Measurements from ENCODE around the gene PCBD2.

Gene PCBD2

DNA sequence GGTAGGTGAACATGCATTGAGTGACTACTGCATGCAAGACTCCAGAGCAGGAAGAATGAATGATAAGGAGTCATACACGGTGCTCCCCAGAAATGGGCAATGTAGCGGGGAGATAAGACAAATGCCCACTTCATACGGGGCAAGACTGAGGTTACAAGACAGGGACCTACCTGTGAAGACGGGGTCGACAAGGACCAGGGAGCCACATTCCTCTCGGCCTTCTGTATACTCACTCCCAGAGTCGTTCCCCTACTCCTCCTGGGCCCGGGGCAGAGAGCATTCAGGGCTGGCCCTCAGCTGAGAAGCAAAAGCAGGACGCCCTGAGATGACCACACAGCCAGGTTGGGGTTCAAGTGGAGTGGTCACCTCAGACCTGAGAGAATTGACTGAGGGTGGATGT is 102.4 kb downstream of the PCBD2 start:
- no peak overlapping the region for H3K4me3 ChIP-seq (ENCODE audit: low read depth, low read length)
- TF ChIP-seq, protein P1, sequence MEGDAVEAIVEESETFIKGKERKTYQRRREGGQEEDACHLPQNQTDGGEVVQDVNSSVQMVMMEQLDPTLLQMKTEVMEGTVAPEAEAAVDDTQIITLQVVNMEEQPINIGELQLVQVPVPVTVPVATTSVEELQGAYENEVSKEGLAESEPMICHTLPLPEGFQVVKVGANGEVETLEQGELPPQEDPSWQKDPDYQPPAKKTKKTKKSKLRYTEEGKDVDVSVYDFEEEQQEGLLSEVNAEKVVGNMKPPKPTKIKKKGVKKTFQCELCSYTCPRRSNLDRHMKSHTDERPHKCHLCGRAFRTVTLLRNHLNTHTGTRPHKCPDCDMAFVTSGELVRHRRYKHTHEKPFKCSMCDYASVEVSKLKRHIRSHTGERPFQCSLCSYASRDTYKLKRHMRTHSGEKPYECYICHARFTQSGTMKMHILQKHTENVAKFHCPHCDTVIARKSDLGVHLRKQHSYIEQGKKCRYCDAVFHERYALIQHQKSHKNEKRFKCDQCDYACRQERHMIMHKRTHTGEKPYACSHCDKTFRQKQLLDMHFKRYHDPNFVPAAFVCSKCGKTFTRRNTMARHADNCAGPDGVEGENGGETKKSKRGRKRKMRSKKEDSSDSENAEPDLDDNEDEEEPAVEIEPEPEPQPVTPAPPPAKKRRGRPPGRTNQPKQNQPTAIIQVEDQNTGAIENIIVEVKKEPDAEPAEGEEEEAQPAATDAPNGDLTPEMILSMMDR (IDR thresholded peaks at IDR 0.05; ENCODE audit: low read depth, low read length, missing control alignments) = no peak
- no peak for DNase-seq (ENCODE audit: low read depth)

DNA sequence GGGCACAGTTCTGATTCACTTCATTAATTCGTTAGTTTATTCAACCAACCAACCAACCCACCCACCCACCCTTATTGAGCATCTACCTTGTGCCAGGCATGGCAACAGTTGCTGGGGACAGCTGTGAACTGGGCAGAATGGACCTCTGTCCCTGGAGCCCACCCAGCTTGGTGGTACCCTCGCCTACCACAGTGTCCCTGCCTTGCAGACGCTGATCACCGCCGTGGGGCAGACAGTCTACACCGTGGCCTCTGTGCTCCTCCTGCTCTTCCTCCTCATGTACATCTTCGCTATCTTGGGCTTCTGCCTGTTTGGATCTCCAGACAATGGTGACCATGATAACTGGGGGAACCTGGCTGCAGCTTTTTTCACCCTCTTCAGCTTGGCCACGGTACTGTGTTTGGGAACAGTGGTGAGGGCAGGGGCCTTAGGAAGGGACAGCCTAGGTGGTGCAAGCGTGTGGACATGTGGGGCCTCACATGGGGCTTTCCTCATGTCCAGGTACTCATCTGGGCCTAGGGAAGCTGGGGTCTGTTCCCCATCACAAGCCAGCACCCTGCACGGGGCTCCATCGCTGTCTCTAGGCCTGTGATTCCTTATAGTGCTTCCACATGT is 102.9 kb downstream of the PCBD2 start:
- TF ChIP-seq, protein P1 (IDR thresholded peaks at IDR 0.05; ENCODE audit: low read depth, low read length, missing control alignments) = no peak
- no peak overlapping the region for H3K4me3 ChIP-seq (ENCODE audit: low read depth, low read length)
- DNase-seq (ENCODE audit: low read depth) = no peak

DNA sequence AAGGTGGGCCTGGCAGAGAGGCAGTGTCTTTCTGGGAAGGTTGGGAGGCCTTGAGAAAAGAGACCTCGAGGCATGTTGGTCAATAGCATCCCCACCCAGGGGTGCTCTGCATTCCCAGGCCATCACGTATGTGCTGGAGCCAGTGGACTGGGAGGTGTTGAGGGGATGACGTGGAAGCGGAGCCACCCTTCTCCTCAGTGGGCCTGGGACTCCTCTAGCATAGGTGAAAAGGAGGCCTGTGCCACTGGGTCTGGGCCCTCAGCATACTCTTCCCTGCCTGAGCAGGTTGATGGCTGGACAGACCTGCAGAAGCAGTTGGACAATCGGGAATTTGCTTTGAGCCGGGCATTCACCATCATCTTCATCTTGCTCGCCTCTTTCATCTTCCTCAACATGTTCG is 103.6 kb downstream of the PCBD2 start:
- no peak overlapping the region for H3K4me3 ChIP-seq (ENCODE audit: low read depth, low read length)
- TF ChIP-seq, protein P1 (IDR thresholded peaks at IDR 0.05; ENCODE audit: low read depth, low read length, missing control alignments) = no peak
- no peak for DNase-seq (ENCODE audit: low read depth)

DNA sequence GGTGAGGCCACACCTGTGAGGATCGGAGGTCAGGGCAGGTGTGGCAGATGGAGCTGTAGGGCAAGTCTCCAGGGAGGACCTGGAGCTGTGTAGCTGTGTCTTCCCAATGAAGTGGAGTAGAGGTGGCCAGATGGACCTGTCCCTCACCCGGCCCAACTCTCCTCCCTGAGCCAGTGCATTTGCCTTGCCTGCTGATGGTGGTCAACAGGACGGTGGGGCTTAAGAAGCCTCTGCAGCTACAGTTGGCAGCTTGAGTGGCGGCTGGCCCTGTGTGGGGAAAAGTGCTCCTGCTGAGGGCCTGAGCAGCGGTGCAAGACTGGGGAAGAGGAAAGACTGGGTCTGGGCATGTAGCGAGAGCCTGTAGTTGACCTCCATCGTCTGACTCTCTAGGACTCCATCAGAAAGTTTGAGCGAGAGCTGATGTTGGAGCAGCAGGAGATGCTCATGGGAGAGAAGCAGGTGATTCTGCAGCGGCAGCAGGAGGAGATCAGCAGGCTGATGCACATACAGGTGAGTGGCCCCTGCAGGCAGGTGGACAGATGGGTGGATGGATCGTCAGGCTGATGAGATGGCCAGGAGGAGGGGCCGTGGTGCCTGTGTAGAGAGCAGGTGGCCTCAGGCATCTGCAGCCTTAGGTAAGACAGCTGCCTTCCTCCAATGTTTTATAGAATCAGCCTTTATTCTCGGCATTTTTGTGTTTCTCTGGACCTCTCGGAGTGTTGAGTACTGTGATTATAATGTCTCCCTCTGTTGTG is 104.2 kb downstream of the PCBD2 start:
- TF ChIP-seq, protein P1 (IDR thresholded peaks at IDR 0.05; ENCODE audit: low read depth, low read length, missing control alignments) = no peak
- H3K4me3 ChIP-seq (ENCODE audit: low read depth, low read length) = no peak overlapping the region
- DNase-seq (ENCODE audit: low read depth) = no peak

DNA sequence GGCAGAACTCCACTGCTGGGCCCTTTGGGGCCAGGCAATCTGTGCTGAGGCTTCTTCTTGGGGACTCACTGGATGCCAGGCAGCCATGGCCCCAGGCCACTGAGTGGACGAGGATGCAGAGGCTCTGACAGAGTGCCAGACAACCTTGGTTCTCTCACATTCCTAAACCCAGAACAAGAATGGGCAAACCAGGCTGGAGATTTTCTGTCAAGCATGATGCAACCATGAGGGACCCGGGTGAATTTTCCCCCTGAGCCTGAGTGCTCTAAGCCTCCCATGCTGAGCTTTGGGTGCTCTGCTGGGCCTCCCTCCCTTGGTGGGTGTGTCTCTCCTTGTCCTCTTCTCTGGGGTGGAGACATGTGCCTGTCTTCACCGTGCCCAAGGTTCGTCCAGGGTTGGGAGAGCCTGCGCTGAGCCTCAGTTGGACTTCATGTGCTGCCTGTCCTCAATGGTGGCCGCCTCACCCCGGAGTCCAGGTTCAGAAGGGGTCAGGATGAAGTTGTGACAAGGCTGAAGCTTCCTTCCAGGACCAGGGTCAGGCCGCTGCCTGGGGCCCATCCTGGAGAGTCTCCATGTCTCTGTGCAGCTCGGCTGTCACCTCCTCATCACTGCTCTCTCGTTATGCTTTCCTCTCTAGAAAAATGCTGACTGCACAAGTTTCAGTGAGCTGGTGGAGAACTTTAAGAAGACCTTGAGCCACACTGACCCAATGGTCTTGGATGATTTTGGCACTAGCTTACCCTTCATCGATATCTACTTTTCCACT is 105.0 kb downstream of the PCBD2 start:
- TF ChIP-seq, protein P1 (IDR thresholded peaks at IDR 0.05; ENCODE audit: low read depth, low read length, missing control alignments) = no peak
- no peak overlapping the region for H3K4me3 ChIP-seq (ENCODE audit: low read depth, low read length)
- no peak for DNase-seq (ENCODE audit: low read depth)

DNA sequence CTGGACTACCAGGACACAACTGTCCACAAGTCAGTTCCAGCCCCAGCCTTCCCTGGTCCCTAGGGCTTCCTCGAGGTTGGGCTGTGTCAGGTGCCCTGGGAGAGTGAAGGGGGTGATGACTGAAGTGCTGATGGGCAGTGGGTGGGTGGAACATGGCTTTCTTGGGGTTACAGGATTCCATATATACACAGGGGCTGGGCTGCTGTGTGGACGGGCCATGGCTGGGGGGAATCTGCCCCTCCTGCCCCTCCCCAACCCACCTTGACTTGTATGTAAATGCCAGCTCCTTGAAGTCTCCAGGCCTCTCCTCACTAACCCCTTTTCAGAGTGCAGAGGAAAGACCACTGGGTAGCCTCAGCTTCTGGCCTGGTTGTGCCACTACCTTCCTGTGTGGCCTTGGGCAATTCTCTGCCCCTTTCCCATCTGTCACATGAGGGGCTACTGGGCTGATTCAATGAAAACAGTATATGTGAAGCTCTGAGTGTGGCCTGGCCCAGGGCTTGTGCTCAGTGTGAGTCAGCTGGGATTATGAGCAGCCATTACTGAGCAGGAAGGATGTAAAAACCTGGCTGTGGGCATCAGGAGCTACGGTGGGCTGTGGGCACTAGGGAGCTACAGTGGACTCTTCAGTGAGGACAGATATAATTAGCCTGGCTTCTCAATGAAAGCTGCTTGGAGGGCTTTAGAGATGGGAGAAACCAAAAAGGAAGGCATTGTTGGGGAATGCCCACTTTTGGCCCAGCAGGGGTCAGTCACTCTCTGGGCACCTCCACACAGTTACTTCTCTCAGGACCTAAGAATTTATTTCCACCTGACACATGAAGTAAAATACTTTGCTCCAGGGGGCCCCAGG is 105.8 kb downstream of the PCBD2 start:
- no peak for DNase-seq (ENCODE audit: low read depth)
- TF ChIP-seq, protein P1 (IDR thresholded peaks at IDR 0.05; ENCODE audit: low read depth, low read length, missing control alignments) = peak; percentile 10
- H3K4me3 ChIP-seq (ENCODE audit: low read depth, low read length) = no peak overlapping the region
